Activated T-helper 2 cell treated with anti-CD3 and anti-CD28 coated beads, Interferon-gamma antibody, Interleukin-2, Interleukin-4, amounts not matched to agents 10 μg/mL and 5 μg/mL and 100 μg/mL, durations not matched to agents 14 hours and 24 hours and 36 hours (primary cell): ENCODE results near the gene KDR. TPM values are rescaled to one million over a fixed set of nuclear protein-coding genes. Genes with fewer than 3 reads are reported as not detected.

Source experiments
- DNase-seq: peaks from one replicate; pipeline ENCODE4 v3.0.0; 2021; ENCODE audit warnings: low spot score
- H3K27ac Mint-ChIP-seq: one replicate; pipeline ENCODE4 v1.8.0; 2021; ENCODE audit warnings: mixed read lengths
- H3K27me3 Mint-ChIP-seq: one replicate; pipeline ENCODE4 v1.8.0; 2021; ENCODE audit warnings: low read depth, mixed read lengths
- H3K36me3 Mint-ChIP-seq: one replicate; pipeline ENCODE4 v1.8.0; 2021; ENCODE audit warnings: low read depth, mixed read lengths
- H3K4me1 Mint-ChIP-seq: one replicate; pipeline ENCODE4 v1.8.0; 2021; ENCODE audit warnings: low read depth, mixed read lengths
- H3K4me3 Mint-ChIP-seq: one replicate; pipeline ENCODE4 v1.8.0; 2021; ENCODE audit warnings: low read depth, mild to moderate bottlenecking, moderate library complexity, mixed read lengths
- H3K9me3 Mint-ChIP-seq: one replicate; pipeline ENCODE4 v1.8.0; 2021; ENCODE audit warnings: mixed read lengths
- intact Hi-C: fragments of 100-400 bp; cut with micrococcal nuclease; formaldehyde crosslinking; loops from one replicate; pipeline ENCODE4 v1.15.1; 2023
- total RNA-seq: library from RNA; stranded (reverse); gene quantifications from 2 replicates; pipeline ENCODE4 v1.2.3, GENCODE V29; 2022

The KDR gene
- total RNA-seq, 1 donor from 2014 or later: not detected

GRCh38 chr4:55138367-55138766 lies 13.0 kb upstream of the KDR start:
- no peak for DNase-seq
- Mint-ChIP-seq H3K36me3 (no peaks in the 10 kb centered on the region), H3K27ac (no peak overlapping the region), H3K4me3 (no peak overlapping the region), H3K27me3 (no peaks in the 10 kb centered on the region), H3K4me1 (no peaks in the 10 kb centered on the region), H3K9me3 (no peaks in the 10 kb centered on the region)
- intact Hi-C loops: no loop called here

- Mint-ChIP-seq H3K27ac (no peak overlapping the region), H3K36me3 (no peaks in the 10 kb centered on the region), H3K27me3 (no peaks in the 10 kb centered on the region), H3K9me3 (no peaks in the 10 kb centered on the region), H3K4me3 (no peak overlapping the region), H3K4me1 (no peaks in the 10 kb centered on the region)
- intact Hi-C loops: no loop called here
- DNase-seq: no peak
Measured at GRCh38 chr4:55136634-55137033, 11.2 kb upstream of the KDR start.

DNA sequence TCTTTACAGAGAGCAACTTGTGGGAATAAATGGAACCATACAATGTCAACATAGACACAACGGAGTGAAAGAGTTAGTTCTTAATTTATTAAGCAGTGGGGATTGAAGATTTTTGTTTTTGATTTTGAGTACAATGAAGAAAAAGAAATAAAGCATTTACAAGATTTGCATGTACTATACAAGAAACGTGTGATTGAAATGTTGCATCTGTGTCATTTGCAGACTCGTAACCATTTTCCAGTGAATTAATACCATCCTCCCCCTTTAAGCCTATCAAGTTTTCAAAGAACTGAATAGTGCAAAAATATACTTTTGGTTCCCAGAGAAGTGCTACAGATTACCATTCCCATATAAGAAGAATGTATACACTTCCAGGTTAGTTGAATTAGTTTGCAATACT lies 8.6 kb upstream of the KDR start:
- H3K27ac Mint-ChIP-seq: no peak overlapping the region
- intact Hi-C loops: no loop called here
- H3K36me3 Mint-ChIP-seq: no peaks in the 10 kb centered on the region
- no peaks in the 10 kb centered on the region for H3K4me1 Mint-ChIP-seq
- no peaks in the 10 kb centered on the region for H3K9me3 Mint-ChIP-seq
- DNase-seq: no peak
- no peaks in the 10 kb centered on the region for H3K27me3 Mint-ChIP-seq
- H3K4me3 Mint-ChIP-seq: no peak overlapping the region

DNA sequence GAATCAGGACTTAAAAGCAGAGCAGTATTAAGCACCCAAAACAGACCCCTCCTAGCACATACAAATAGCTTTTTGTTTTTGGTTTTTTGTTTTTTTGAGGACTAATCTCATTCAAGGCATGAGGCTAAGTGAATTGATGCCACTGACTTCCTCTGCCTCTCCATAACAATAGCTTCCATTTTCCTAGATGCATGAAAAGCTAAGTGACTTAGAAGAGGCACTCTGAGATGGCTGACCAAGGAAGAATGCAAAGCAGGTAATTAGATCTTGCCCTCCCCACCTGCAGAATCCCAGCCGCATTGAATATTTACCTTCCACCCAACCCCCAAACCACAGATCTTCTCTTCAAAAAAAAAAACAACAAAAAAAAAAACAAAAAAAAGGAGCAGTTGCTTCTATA lies 7.4 kb upstream of the KDR start:
- intact Hi-C loops: no loop called here
- Mint-ChIP-seq H3K4me3 (no peak overlapping the region), H3K36me3 (no peaks in the 10 kb centered on the region), H3K4me1 (no peaks in the 10 kb centered on the region), H3K27ac (no peak overlapping the region), H3K9me3 (no peaks in the 10 kb centered on the region), H3K27me3 (no peaks in the 10 kb centered on the region)
- DNase-seq: no peak

GRCh38 chr4:55127521-55127920 lies 2.1 kb upstream of the KDR start:
- H3K36me3 Mint-ChIP-seq: no peaks in the 10 kb centered on the region
- intact Hi-C loops: no loop called here
- H3K27ac Mint-ChIP-seq: no peak overlapping the region
- no peaks in the 10 kb centered on the region for H3K4me1 Mint-ChIP-seq
- H3K27me3 Mint-ChIP-seq: peaks cover 33% of the 10 kb centered on the region
- H3K9me3 Mint-ChIP-seq: no peaks in the 10 kb centered on the region
- H3K4me3 Mint-ChIP-seq: no peak overlapping the region
- no peak for DNase-seq

- Mint-ChIP-seq H3K4me1 (no peaks in the 10 kb centered on the region), H3K4me3 (no peak overlapping the region), H3K36me3 (no peaks in the 10 kb centered on the region), H3K27me3 (peaks cover 36% of the 10 kb centered on the region), H3K27ac (no peak overlapping the region), H3K9me3 (no peaks in the 10 kb centered on the region)
- intact Hi-C loops: no loop called here
- DNase-seq: no peak
Measured at GRCh38 chr4:55127053-55127452, 1.7 kb upstream of the KDR start.

DNA sequence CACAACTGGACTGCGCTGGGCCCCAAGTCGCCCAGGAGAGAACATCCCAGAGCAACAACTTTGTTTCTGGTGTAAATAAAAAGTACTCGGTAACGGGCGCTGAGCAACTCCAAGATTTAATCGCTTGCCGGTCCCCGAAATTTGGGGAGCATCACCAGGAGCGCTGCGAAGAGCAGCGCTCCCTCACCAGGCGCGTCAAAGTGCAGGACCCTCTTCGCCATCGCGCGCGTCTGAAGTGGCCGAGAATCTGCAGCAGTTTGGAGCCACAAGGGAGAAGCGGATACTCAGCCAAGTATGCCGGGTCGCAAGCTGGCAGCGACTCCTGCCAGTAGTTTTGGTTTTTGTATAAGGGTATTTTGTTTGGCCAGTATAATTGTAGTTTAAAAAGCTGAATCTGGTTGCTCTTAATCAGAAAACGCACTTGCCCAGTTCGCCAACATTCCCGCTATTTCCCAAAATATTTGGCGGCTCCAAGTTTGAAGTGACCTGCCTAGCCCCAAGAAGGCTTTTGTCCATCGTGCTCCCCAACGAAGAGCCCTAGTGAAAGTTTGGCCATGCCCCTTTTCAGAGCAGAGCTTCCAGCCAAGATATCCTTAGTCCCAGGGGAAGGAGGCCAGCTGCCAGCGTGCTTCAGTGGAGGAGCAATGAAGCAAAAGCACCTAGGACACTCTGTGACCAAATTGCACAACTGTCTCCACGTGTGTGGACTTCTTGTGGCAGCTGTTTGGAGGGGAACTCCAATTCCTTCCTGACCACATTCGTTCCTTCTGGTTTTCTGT lies 557 bp upstream of the KDR start:
- no peak for DNase-seq
- Mint-ChIP-seq H3K4me1 (no peaks in the 10 kb centered on the region), H3K27me3 (peaks cover 36% of the 10 kb centered on the region), H3K27ac (no peak overlapping the region), H3K36me3 (no peaks in the 10 kb centered on the region), H3K9me3 (no peaks in the 10 kb centered on the region), H3K4me3 (no peak overlapping the region)
- intact Hi-C loops: no loop called here

DNA sequence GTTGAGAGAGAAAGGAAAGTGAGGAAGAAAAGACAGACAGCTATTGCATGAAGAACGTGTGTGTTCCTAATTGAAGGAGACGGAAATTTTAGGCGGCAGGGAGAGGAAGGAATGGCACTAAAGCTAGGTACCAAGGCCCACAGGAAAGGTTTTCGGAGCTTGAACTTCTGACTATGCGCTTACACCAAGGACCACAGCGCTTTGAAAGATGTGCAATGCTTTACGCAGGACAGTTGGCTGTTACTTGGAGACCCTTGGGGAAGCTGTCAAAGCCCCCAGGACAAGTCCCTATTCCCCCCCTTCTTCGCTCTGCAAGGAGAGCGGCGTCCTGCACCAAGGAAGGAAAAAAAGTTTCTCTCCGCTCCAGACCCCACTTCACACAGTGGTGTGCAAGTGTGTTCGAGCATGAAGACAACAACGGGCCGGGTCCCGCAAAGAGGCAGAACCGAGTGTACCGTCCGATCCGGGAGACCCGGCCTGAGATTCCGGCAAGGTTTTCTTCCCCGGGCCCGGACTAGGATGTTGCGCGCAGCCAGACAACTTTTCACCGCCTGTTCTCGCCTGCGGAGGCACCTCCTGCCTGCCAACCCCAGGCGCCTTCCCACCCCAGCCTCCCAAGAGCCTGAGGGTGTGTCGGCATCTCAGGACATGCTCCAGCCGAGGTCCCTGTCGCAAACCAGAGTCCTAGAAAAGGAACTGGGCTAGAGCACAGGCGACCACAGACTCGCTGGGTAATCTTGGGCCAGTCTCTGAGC lies 896 bp downstream of the KDR start:
- intact Hi-C loops: no loop called here
- no peak overlapping the region for H3K27ac Mint-ChIP-seq

DNA sequence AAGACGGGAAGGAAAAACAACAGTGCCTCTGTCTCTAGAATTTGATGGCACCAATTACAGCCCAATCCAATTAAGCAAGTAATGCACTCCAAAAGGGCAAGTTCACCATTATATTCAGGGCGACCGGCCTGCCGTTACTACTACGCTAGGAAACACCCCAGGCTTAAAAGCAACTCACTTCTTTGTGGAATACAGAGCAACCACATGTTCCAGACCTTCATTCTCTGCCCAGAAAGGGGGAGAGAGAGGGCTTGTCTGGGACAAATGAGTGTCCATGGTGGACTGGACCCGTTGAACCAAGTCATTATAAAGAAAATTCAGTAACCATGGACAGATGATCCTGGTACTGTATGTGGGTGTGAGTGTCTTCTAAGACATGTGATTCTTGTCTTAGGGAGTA lies 1.6 kb downstream of the KDR start:
- Mint-ChIP-seq H3K4me1 (no peaks in the 10 kb centered on the region), H3K9me3 (no peaks in the 10 kb centered on the region), H3K27me3 (peaks cover 38% of the 10 kb centered on the region), H3K36me3 (no peaks in the 10 kb centered on the region), H3K27ac (no peak overlapping the region), H3K4me3 (no peak overlapping the region)
- intact Hi-C loops: no loop called here
- no peak for DNase-seq

More for the DNA sequence above, 896 bp downstream of the KDR start:
- Mint-ChIP-seq H3K4me3 (no peak overlapping the region), H3K36me3 (no peaks in the 10 kb centered on the region), H3K9me3 (no peaks in the 10 kb centered on the region), H3K4me1 (no peaks in the 10 kb centered on the region), H3K27me3 (peaks cover 38% of the 10 kb centered on the region)
- DNase-seq: no peak

GRCh38 chr4:55122235-55122634 lies 3.2 kb downstream of the KDR start:
- peaks cover 38% of the 10 kb centered on the region for H3K27me3 Mint-ChIP-seq
- no peaks in the 10 kb centered on the region for H3K4me1 Mint-ChIP-seq
- H3K4me3 Mint-ChIP-seq: no peak overlapping the region
- intact Hi-C loops: no loop called here
- H3K27ac Mint-ChIP-seq: no peak overlapping the region
- H3K36me3 Mint-ChIP-seq: no peaks in the 10 kb centered on the region
- H3K9me3 Mint-ChIP-seq: no peaks in the 10 kb centered on the region
- no peak for DNase-seq

- intact Hi-C loops: no loop called here
- H3K27me3 Mint-ChIP-seq: peaks cover 30% of the 10 kb centered on the region
- no peak overlapping the region for H3K27ac Mint-ChIP-seq
- no peak overlapping the region for H3K4me3 Mint-ChIP-seq
- DNase-seq: no peak
- no peaks in the 10 kb centered on the region for H3K36me3 Mint-ChIP-seq
- no peaks in the 10 kb centered on the region for H3K4me1 Mint-ChIP-seq
- H3K9me3 Mint-ChIP-seq: no peaks in the 10 kb centered on the region
Measured at GRCh38 chr4:55121246-55121645, 4.1 kb downstream of the KDR start.

- intact Hi-C loops: no loop called here
- Mint-ChIP-seq H3K4me3 (no peak overlapping the region), H3K27me3 (peaks cover 6% of the 10 kb centered on the region), H3K36me3 (no peaks in the 10 kb centered on the region), H3K4me1 (no peaks in the 10 kb centered on the region), H3K27ac (no peak overlapping the region), H3K9me3 (no peaks in the 10 kb centered on the region)
- no peak for DNase-seq
Measured at GRCh38 chr4:55118397-55118796, 7.0 kb downstream of the KDR start.

- no peaks in the 10 kb centered on the region for H3K9me3 Mint-ChIP-seq
- H3K27me3 Mint-ChIP-seq: peaks cover 6% of the 10 kb centered on the region
- H3K4me1 Mint-ChIP-seq: no peaks in the 10 kb centered on the region
- no peaks in the 10 kb centered on the region for H3K36me3 Mint-ChIP-seq
- no peak overlapping the region for H3K27ac Mint-ChIP-seq
- no peak overlapping the region for H3K4me3 Mint-ChIP-seq
- DNase-seq: no peak
- intact Hi-C loops: no loop called here
Measured at GRCh38 chr4:55117511-55117910, 7.9 kb downstream of the KDR start.
